ENCODE results near the gene AQP2. TPM values are rescaled to one million over a fixed set of nuclear protein-coding genes. Genes with fewer than 3 reads are reported as not detected.

The AQP2 gene
- polyA plus RNA-seq, 1 of the 3 experiments (the other 2 are of a cell fraction): not detected

DNA sequence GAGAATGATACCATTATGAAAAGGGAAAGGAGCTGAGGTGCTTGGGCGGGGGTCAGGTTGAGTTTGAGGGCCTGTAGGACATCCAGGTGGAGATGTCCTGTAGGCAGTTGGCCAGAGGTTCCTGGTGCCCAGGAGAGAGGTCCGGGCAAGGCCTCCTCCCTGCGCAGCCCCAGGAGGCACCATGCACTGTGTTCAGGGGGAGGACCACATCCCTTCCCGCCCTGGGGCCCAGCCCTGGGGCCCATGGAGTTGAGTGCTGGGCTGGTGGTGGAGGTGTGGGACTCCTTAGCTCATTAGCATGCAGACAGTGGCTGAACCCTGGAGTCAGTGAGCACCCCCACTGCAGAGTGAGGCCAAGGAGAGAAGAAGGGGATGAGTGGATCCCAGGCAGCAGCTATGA lies 41.2 kb upstream of the AQP2 start:
- H3K4me3 ChIP-seq (ENCODE audit: low read depth in 2 of 2, low read length in 1 of 2): no peak overlapping the region
- H3K9me2 ChIP-seq: no peaks in the 10 kb centered on the region
- no peaks in the 10 kb centered on the region for H3K9me3 ChIP-seq
- no peak overlapping the region for H3K27ac ChIP-seq (ENCODE audit: low read depth in 2 of 2, low read length in 1 of 2)
- DNase-seq: no peak
- no peaks in the 10 kb centered on the region for H3K27me3 ChIP-seq (ENCODE audit: insufficient read depth)
- 61% methylated on average over 2 of the region's 4 CpGs for WGBS (ENCODE audit: low lambda C conversion rate)
- H2AFZ ChIP-seq (ENCODE audit: low read depth): no peak overlapping the region
- no peaks in the 10 kb centered on the region for H3K79me2 ChIP-seq (ENCODE audit: insufficient read depth)
- H3F3A ChIP-seq (replicated peaks; ENCODE audit: insufficient read depth): no peaks in the 10 kb centered on the region
- ChIA-PET CTCF (interaction anchor here (1.2 to 1.7 kb wide), 3 partner anchors 36 to 58 kb away, joined by 6 to 11 read pairs (median 7); no protein-coding TSS in a partner anchor), POLR2A (no interaction called here)
- no peak overlapping the region for H3K9ac ChIP-seq
- TF ChIP-seq, protein P1, sequence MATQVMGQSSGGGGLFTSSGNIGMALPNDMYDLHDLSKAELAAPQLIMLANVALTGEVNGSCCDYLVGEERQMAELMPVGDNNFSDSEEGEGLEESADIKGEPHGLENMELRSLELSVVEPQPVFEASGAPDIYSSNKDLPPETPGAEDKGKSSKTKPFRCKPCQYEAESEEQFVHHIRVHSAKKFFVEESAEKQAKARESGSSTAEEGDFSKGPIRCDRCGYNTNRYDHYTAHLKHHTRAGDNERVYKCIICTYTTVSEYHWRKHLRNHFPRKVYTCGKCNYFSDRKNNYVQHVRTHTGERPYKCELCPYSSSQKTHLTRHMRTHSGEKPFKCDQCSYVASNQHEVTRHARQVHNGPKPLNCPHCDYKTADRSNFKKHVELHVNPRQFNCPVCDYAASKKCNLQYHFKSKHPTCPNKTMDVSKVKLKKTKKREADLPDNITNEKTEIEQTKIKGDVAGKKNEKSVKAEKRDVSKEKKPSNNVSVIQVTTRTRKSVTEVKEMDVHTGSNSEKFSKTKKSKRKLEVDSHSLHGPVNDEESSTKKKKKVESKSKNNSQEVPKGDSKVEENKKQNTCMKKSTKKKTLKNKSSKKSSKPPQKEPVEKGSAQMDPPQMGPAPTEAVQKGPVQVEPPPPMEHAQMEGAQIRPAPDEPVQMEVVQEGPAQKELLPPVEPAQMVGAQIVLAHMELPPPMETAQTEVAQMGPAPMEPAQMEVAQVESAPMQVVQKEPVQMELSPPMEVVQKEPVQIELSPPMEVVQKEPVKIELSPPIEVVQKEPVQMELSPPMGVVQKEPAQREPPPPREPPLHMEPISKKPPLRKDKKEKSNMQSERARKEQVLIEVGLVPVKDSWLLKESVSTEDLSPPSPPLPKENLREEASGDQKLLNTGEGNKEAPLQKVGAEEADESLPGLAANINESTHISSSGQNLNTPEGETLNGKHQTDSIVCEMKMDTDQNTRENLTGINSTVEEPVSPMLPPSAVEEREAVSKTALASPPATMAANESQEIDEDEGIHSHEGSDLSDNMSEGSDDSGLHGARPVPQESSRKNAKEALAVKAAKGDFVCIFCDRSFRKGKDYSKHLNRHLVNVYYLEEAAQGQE (IDR thresholded peaks at IDR 0.05; ENCODE audit: low read depth, low read length): no peak
- TF ChIP-seq TCF12 (IDR thresholded peaks at IDR 0.05): no peak
- TF ChIP-seq, protein P2, sequence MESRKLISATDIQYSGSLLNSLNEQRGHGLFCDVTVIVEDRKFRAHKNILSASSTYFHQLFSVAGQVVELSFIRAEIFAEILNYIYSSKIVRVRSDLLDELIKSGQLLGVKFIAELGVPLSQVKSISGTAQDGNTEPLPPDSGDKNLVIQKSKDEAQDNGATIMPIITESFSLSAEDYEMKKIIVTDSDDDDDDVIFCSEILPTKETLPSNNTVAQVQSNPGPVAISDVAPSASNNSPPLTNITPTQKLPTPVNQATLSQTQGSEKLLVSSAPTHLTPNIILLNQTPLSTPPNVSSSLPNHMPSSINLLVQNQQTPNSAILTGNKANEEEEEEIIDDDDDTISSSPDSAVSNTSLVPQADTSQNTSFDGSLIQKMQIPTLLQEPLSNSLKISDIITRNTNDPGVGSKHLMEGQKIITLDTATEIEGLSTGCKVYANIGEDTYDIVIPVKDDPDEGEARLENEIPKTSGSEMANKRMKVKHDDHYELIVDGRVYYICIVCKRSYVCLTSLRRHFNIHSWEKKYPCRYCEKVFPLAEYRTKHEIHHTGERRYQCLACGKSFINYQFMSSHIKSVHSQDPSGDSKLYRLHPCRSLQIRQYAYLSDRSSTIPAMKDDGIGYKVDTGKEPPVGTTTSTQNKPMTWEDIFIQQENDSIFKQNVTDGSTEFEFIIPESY (IDR thresholded peaks at IDR 0.05; ENCODE audit: borderline replicate concordance, low read depth): no peak
- H3K4me1 ChIP-seq (ENCODE audit: control insufficient read depth in 1 of 2, insufficient read depth in 2 of 2, low read depth in 1 of 2, low read length in 1 of 2): peaks cover 0 to 9% of the 10 kb centered on the region in 2 experiments; a peak in 1 of 4 replicates
- H3K4me2 ChIP-seq: no peak overlapping the region
- no peaks in the 10 kb centered on the region for H3K36me3 ChIP-seq (replicated peaks in 1 of 2; ENCODE audit: control insufficient read depth in 1 of 2, insufficient read depth in 2 of 2, low read length in 1 of 2)
- H4K20me1 ChIP-seq (ENCODE audit: insufficient read depth): no peaks in the 10 kb centered on the region

DNA sequence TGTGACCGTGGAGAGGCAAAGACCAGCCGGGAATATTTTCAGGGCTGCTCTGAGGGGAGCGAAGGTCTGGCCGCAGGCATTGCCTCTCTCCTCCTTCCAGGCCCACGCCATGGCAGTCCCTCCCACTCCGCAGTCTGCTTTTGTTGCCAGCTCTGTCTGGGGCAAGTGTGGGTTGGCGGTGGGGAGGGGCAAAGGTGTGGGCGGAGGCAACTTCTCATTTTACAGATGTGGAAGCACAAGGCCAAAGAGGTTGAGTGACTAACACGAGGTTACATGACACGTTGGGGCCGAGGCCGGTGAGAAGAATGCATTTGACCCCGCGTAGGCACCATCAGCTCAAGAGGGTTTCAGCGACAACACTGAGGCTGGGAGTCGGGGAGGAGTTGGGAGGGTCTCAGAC lies 40.7 kb upstream of the AQP2 start:
- no peak overlapping the region for H2AFZ ChIP-seq (ENCODE audit: low read depth)
- H3K4me1 ChIP-seq (ENCODE audit: control insufficient read depth in 1 of 2, insufficient read depth in 2 of 2, low read depth in 1 of 2, low read length in 1 of 2): peaks cover 0 to 7% of the 10 kb centered on the region in 2 experiments; a peak in 1 of 4 replicates
- no peaks in the 10 kb centered on the region for H3F3A ChIP-seq (replicated peaks; ENCODE audit: insufficient read depth)
- no peaks in the 10 kb centered on the region for H3K36me3 ChIP-seq (replicated peaks in 1 of 2; ENCODE audit: control insufficient read depth in 1 of 2, insufficient read depth in 2 of 2, low read length in 1 of 2)
- ChIA-PET CTCF (interaction anchor here (1.2 to 1.7 kb wide), 3 partner anchors 36 to 58 kb away, joined by 6 to 11 read pairs (median 7); no protein-coding TSS in a partner anchor), POLR2A (no interaction called here)
- no peak for DNase-seq
- H3K9me2 ChIP-seq: no peaks in the 10 kb centered on the region
- WGBS (ENCODE audit: low lambda C conversion rate): 83% methylated on average over 10 of the region's 16 CpGs
- H3K4me3 ChIP-seq (ENCODE audit: low read depth in 2 of 2, low read length in 1 of 2): no peak overlapping the region
- TF ChIP-seq, protein P3, sequence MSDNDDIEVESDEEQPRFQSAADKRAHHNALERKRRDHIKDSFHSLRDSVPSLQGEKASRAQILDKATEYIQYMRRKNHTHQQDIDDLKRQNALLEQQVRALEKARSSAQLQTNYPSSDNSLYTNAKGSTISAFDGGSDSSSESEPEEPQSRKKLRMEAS (IDR thresholded peaks at IDR 0.05; ENCODE audit: low read depth): 0 out of 2 replicates have a peak, but pooled peaks have one; percentile 41
- TF ChIP-seq FOSL2 (IDR thresholded peaks at IDR 0.05; ENCODE audit: borderline replicate concordance, low read depth): no peak
- TF ChIP-seq JUND (IDR thresholded peaks at IDR 0.05): no peak
- no peak for TF ChIP-seq EZH2phosphoT487 (IDR thresholded peaks at IDR 0.05; ENCODE audit: borderline replicate concordance, low read depth)
- TF ChIP-seq, protein P1 (IDR thresholded peaks at IDR 0.05; ENCODE audit: low read depth, low read length): no peak
- TF ChIP-seq, protein P4, sequence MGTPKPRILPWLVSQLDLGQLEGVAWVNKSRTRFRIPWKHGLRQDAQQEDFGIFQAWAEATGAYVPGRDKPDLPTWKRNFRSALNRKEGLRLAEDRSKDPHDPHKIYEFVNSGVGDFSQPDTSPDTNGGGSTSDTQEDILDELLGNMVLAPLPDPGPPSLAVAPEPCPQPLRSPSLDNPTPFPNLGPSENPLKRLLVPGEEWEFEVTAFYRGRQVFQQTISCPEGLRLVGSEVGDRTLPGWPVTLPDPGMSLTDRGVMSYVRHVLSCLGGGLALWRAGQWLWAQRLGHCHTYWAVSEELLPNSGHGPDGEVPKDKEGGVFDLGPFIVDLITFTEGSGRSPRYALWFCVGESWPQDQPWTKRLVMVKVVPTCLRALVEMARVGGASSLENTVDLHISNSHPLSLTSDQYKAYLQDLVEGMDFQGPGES (IDR thresholded peaks at IDR 0.05; ENCODE audit: low read depth, low read length): no peak
- H3K9ac ChIP-seq: no peak overlapping the region
- H4K20me1 ChIP-seq (ENCODE audit: insufficient read depth): no peaks in the 10 kb centered on the region
- H3K79me2 ChIP-seq (ENCODE audit: insufficient read depth): no peaks in the 10 kb centered on the region
- no peaks in the 10 kb centered on the region for H3K9me3 ChIP-seq
- no peak overlapping the region for H3K27ac ChIP-seq (ENCODE audit: low read depth in 2 of 2, low read length in 1 of 2)
- no peak overlapping the region for H3K4me2 ChIP-seq
- no peaks in the 10 kb centered on the region for H3K27me3 ChIP-seq (ENCODE audit: insufficient read depth)

Data from SK-N-SH (cell line).